Measurements from ENCODE around the gene APLP2.
"Not testable (repeated sequence)": the region's sequence is repeated elsewhere in the genome, so short reads cannot be mapped to it uniquely, and the experiment has no call there.

Gene APLP2

GRCh38 chr11:130069659-130070108, at the start of gene APLP2:
Gene APLP2, plus strand, starts transcription at chr11:130069894. Its CDS starts 84 bp downstream, at chr11:130069978.
- peak; percentile 99 for DNase-seq (ENCODE audit: low spot score)
- no peak for TF ChIP-seq CTCF (IDR thresholded peaks at IDR 0.05; ENCODE audit: extremely low read depth, missing control alignments)

- TF ChIP-seq CTCF (IDR thresholded peaks at IDR 0.05; ENCODE audit: extremely low read depth, missing control alignments): no peak
- no peak for DNase-seq (ENCODE audit: low spot score)
These were observed 49.4 kb upstream of the APLP2 start for GRCh38 chr11:130020323-130020722.

- DNase-seq (ENCODE audit: low spot score): not testable (repeated sequence)
These were observed 48.1 kb upstream of the APLP2 start for GRCh38 chr11:130021606-130022005.

- TF ChIP-seq CTCF (IDR thresholded peaks at IDR 0.05; ENCODE audit: extremely low read depth, missing control alignments): no peak
- DNase-seq (ENCODE audit: low spot score): no peak
These were observed 46.9 kb upstream of the APLP2 start for GRCh38 chr11:130022799-130023198.

- no peak for TF ChIP-seq CTCF (IDR thresholded peaks at IDR 0.05; ENCODE audit: extremely low read depth, missing control alignments)
- DNase-seq (ENCODE audit: low spot score): peak; percentile 61
These were observed 46.5 kb upstream of the APLP2 start for GRCh38 chr11:130023204-130023603.

- no peak for DNase-seq (ENCODE audit: low spot score)
- TF ChIP-seq CTCF (IDR thresholded peaks at IDR 0.05; ENCODE audit: extremely low read depth, missing control alignments): no peak
These were observed 45.3 kb upstream of the APLP2 start for GRCh38 chr11:130024361-130024760.

- DNase-seq (ENCODE audit: low spot score): no peak
- no peak for TF ChIP-seq CTCF (IDR thresholded peaks at IDR 0.05; ENCODE audit: extremely low read depth, missing control alignments)
These were observed 44.3 kb upstream of the APLP2 start for GRCh38 chr11:130025371-130025770.

GRCh38 chr11:130029137-130029536, 40.6 kb upstream of the APLP2 start:
- no peak for TF ChIP-seq CTCF (IDR thresholded peaks at IDR 0.05; ENCODE audit: extremely low read depth, missing control alignments)
- no peak for DNase-seq (ENCODE audit: low spot score)
